HG03175 (cell line): ENCODE data around the gene GNA12.

Experiments
- ATAC-seq: cut with Tn5 transposase; IDR thresholded peaks from one replicate; pipeline ENCODE4 v1.9.1; 2021; ENCODE audit warnings: mild to moderate bottlenecking, moderate library complexity; ENCODE audit not compliant: unreplicated experiment

The GNA12 gene

DNA sequence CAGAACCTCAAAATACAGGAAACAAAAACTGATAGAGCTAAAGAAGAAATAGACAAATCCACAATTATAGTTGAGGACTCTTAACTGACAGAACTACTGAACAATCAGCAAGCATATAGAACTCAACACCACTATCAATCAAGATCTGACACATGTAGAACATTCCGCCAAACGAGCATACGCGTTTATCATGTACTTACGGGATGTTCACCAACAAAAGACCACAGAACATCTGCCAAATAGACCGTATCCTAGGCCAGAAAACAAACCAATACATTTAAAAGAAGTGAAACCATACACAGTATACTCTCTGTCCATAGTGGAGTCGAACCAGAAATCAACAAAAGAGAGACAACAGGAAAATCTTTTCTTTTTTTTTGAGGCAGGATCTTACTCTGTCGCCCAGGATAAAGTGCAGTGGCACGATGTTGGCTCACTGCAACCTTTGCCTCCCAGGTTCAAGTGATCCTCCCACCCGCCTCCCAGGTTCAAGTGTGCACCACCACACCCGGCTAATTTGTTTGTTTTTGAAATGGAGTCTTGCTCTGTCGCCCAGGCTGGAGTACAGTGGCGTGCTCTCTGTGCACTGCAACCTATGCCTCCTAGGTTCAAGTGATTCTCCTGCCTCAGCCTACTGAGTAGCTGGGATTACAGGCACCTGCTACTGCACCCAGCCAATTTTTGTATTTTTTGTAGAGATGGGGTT, 5.1 kb downstream of the GNA12 start:
- ATAC-seq, result peak; percentile 66

DNA sequence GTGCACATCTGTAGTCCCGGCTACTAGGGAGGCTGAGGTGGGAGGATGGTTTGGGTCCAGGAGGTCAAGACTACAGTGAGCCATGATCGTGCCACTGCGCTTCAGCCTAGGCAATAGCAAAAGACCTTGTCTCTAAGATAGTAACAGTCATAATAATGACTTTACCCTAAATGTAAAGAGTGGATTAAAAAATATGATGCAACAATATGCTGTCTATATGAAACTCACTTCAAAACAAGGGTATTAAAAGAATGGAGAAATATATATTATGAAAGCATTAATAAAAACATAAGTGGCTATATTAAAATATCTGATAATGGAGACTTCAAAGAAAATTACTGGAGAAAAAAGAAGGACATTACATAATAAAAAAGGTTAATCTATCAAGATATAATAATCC, 5.7 kb downstream of the GNA12 start:
- ATAC-seq, result no peak

DNA sequence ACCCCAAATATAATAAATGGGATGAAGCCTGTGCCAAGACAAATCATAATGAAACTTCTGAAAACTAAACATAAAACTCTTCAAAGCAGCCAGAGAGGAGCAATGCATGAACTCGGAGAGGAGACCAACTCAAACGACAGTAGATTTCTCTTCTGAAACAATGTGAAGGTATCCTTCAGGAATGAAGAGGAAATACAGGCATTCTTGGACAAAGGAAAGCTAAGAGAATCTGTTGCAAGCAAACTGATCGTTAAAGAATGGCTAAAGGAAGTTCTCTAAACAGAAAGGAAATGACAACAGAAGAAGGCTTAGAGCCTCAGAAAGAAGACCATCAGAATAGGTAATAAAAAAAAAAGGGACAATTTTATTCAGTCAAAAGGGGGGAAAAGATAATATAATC, 6.6 kb downstream of the GNA12 start:
- ATAC-seq, result no peak

DNA sequence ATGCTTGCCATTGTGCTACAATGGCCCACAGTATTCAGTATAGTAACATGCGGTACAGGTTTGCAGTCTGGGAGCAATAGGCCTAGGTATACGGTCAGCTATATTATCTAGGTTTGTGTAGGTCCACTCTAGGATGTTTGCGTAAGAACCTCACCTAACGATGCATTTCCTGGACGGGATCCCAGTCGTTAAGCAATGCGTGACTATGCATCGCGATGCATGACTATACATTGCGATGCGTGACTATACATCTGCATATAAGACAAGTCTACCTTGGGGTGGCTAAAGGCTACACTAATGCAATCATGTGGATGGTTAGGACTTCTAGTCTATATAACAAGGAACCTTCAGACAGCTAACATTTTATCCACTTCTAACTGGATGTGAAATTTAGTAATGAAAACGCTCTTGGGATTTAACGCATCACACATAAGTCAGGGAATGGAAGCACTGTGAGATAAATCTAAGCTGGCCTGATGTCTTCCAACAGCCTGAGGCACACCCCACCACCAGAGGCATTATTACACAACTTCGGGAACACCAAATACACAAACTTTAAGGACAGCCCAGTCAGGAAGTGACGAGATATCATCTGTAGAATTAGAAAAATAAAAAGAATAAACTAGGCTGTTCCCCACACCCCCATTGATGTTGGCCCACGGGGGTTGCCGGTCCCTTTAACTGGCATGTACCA, 9.2 kb downstream of the GNA12 start:
- no peak for ATAC-seq

DNA sequence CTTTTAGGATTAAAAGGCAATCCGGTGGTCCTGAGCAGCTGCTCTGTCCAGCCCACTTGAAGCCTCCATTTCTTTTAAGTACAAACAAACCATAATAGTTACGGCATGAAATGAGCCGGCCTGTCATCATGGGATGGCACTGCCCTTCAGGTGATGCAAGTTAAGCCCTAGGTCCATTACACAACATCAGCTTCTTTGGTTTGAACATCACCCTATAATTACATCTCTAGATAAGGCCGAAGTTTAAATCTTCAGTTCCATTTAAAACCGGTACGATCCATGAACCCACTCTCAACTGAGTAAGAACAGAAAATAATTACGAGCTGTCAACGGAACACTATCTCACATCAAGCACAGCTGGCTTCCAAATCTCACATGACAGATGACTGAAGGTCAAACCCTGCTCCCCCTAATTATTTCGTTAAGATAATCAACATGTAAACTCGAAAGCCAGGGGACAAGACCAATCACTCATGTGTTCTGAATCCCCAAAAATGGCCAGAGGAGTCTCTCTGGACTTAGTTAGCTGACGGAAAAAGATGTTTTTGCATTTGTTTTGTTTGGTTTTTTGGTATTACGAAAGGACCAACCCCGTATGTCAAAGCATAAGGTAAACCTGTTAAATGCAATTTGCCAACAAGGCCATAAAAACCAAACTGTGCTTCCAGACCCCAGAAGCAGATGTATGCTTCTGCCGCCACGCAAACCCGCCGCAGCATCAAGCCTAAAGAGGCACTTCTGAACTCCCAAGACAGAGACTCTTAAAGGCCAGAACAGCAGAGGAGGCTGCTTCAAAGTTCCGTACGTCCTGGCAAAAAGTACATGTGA, 10.8 kb downstream of the GNA12 start:
- ATAC-seq, result no peak

DNA sequence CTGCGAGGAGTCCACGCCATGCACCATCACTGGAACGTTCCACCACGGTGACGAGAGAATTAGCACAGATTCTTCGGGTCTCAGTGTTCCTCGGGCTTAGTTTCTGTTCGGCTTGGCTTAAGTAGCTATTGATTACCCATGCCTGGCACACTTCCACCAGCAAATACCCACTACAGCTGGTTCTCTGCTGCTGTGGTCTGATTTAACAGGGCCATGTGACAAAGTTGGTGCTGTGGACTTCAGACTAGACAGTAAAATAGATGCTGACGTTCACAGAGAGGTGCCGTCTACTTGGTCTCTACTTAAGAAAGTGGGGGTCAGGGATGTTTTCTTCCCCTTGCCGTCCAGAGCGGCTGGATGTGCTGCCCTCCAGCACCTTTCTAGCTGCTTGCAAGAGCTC, 11.6 kb downstream of the GNA12 start:
- ATAC-seq, result no peak

DNA sequence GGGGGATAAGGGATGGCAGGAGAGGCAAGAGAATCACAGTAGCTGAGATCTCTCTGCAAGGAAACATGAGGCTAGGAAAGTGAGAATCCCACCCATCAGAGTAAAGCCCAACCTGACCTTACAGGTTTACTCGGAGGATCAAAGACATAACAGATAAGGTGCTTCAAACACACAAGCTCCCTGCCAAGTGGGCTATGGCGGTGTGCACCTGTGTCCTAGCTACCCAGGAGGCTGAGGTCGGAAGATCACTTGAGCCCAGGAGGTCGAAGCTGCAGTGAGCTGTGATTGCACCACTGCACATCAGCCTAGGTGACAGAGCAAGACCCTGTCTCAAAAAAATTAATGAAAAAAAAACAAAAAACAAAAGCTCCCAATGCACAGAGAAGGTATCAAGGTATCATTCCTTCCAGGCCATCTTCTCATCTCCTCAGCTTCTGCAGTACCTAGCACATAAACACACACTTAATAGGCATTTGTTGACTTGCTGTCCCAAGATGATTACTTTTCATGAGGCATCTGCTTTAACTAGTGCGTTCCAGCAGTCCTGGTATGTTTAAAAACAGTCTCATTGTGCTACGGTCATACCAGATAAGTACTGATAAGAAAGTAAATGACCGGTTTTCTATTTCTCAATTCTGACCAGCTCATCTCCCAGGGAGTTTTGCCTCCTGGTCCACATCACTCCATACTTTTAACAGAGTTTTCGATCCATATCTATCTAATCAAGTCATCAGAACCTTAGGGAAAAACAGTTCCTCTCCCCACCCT, 13.3 kb downstream of the GNA12 start:
- no peak for ATAC-seq

DNA sequence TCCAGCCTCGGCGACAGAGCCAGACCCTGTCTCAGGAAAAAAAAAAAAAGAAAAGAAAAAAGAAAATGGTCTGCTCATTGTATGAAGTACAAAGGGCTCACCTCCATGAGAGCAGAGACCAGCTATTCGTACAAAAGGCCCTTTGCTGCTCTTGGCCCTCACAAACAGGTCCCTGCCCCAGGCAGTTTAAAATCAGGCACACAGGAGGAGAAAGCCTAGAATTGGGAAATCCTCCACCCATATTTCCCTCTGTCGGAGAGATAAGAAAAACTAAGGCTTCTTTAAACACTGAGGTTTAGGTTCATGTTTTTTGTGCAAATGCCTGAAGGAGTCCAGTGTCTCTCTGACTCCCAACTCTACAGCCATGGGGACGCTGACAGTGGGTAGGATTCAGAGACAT, 15.1 kb downstream of the GNA12 start:
- ATAC-seq, result no peak

DNA sequence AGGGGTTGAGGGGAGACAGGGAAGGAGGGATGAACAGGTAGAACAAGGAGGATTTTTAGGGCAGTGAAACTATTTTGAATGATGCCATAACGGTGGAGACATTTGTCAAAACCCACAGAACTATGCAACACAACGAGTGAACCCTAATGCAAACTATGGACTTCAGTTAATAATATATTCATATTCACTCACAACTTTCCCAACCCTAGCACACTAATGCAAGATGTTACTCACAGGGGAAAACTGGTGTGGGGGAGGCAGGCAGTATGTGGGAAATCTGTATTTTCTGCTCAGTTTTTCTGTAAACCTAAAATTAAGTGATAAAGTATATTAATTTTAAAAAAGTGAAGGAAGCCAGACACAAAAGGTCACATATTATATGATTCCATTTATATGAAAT, 17.3 kb downstream of the GNA12 start:
- ATAC-seq, result no peak

DNA sequence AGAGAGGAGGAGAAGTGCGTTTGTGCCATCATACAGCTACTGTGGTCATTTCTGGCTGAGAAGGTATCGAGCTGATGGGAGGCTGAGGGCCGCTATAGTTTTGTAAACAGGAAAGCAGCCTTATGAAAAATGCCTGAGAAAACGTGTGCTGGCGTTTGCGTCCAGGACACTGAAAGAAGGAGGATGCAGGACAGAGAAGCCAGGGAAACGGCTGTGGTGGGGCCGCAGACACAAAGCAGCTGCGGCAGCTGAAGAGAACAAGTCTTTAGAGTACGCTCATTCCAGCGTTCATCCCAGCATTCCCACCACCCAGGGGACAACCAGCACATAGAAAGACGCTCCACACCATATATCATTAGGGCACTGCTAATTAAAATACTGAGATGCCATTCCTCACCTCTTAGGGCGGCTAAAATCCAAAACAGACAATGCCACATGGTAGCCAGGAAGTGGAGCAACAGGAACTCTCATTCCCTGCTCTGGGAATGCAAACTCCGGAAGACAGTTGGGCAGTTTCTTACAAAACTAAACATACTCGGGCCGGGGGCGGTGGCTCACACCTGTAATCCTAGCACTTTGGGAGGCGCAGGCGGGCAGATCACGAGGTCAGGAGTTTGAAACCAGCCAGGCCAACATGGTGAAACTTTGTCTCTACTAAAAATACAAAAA, 18.4 kb downstream of the GNA12 start:
- no peak for ATAC-seq

DNA sequence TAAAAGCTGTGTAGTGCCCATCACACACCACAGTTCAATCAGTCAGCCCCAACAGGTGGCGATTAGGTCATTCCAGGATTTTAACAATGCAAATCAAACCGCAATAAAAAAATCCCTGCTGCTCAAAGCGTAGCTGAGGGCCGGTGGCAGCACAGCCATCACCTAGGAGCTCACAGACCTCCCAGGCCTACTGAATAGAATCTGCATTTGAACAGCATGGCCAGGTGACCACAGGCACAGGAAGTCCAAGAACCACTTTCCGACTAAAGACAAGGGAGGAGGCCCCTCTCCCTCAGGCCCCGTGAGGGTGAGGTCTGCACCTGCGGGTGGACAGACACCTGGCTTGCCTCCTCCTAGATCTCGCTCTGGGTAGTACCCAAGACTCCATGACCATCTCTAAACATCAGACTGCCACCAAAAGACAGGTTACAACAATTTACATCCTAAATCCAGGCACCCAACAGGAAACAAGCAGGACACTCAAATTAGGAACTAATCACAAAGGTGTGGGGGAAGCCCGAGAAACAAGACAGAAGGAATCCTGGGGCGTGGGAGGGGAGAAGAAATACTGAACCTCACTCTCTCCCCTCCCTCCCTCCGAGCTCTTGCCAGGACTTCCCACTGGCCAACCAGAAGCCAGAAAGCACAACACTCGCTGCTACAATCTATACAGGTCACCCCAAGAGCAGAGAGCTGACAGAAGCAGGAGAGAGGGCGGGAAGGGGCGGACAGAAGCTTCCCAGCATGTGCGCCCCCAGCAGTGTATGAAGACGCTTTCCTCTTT, 19.2 kb downstream of the GNA12 start:
- ATAC-seq, result no peak

DNA sequence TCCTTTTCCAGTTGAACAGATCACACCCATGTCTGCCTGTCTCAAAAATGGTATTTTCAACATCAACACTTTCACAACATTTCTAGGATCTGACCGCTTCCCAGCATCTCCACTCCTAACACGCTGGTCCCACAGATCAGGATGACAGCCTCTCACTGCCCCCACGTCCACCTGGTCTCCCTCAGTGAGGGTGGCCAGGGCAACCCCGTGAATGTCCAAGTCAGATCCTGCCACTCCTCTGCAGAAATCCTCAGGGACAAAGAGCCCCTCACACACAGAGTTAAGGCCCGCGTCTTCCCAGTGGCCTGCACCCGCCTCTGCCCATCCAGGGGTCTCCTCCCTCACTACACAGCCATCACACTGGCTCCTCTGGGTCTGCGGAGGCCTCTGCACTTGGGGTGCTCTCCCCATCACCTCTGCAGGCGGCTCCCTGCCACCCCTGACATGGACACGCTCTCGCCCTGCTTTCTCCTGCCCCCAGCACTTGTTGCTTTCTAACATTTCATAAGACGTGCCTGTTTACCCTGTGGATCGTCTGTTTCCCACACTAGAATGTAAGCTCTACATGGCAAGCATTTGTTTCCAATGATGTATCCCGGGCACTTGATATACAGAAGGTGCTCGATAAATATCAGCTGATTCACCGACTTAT, 20.0 kb downstream of the GNA12 start:
- ATAC-seq, result no peak

DNA sequence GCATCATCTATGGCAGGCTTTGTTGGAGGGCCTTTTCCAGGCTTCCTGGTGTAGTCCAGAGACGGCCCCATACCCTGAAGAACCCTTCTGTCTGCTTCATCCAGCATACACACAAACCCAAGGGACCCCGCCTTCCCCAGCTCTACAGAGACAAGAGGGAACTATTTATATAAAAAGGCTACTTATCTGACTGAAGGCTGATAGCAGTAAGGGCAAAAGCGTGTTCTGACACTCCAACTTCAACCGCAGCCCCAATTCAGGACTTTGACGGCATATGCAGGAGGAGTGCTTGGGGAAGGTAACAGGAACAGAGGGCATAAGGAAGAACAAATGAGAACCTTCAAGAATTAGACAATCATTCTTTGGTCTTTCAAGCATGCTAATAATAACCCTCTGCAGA, 21.0 kb downstream of the GNA12 start:
- ATAC-seq, result no peak

DNA sequence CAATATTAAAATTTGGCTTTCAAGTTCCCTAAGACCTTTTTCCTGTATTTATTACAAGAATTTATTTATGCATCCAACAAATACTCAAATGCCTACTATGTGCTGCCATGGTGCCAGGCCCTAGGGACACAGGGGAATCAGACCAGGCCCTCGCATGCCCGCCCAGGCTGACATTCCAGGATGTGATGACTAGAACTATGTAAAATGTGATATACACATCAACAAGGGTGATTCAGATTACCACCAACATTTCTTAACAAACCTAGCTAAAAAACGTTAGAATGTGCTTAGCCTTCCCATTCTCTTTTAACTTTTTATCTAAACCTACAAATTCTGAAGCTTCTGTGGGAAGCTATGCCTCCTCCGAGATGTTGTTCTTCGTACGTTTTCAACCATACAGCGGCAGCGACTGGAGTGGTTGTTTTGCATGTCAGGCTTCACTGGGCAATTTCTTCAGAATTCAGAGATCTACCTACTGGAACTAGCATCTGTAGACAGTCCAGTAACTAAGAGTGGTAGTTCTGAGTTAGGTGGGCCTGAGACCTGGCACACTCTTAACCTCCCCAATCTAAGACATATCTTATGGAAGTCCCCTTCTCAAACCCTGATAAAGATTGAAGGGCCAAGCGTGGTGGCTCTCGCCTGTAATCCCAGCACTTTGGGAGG, 22.1 kb downstream of the GNA12 start:
- peak; percentile 48 for ATAC-seq

DNA sequence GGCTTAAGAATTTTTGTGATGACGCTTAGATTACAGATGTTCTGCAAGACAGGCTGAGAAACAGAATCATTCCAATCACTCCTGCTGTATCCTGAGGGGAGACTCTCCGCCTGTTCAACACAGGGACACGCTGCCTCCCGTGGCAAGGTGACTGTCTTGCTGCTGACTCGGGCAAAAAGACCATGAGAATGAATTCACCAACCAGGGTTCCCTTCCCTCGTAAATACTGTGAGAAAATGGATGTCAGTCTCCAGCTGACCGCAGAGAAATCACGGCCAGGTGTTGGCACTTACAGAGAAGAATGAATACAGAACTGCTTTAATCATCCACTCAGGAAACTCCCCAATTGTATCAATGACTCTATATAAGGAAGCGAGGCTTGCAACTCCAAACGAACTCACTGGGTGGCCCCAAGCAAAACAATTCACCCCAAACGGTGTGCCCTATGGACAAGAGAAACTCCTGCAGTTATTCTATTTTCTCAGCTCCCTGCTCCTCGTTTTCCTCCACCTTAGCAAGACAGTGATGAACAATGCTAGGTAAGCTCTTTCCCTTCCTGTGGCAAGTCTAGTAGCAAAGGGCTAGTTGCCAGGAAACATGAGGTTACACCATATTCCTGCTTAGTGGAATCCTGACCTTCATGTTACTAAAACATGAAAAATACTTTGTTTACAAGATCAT, 22.8 kb downstream of the GNA12 start:
- peak; percentile 59 for ATAC-seq

DNA sequence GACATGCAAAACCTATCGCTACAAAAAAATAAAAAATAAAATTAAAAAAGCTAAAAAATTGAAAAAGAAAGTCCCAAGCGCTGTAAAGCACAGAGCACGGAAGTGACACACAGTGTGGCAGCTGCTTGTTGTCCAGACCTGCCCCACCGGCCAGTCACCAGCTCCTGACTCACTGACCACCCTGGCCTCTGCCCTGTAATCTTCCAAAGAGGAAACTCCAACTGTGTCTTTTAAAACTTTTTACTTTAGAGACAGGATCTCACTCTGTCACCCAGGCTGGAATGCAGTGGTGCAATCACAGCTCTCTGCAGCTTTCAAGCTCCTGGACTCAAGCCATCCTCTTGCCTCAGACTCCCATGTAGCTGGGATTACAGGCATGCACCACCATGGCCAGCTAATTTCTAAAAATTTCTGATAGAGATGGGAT, 23.6 kb downstream of the GNA12 start:
- no peak for ATAC-seq

DNA sequence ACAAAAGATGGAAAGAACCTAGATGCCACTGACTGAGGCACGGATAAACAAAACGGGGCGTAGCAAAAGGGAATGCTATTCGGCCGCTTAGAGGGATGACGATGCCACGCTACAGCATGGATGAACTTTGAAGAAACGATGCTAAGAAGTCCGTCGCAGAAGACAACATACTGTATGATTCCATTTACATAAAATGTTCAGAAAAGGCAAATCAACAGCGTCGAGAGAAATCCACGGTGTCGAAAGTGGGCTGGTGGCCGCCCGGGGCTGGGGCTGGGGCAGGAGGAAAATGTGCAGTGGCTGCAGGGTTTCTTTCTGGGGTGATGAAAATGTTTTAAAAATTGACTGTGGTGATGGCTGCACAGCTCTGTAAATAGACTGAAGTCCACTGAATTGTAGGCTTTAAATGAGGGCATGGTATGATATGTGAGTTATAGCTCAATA, 24.1 kb downstream of the GNA12 start:
- no peak for ATAC-seq
